SK-N-MC (cell line): ENCODE measurements around the gene KRT33B.

ENCODE experiments used
- EZH2 ChIP-seq: fragments of 200-600 bp; sonication (generic); IDR thresholded peaks from one replicate; pipeline ENCODE4 v1.6.1; 2017; ENCODE audit warnings: antibody characterized with exemption
- POLR2AphosphoS5 ChIP-seq: IDR thresholded peaks from 2 replicates; pipeline ENCODE4 v1.6.1; 2012; ENCODE audit warnings: mild to moderate bottlenecking, low read depth, low read length, borderline replicate concordance

- TF ChIP-seq EZH2 (no peak), POLR2AphosphoS5 (no peak)
Measured at GRCh38 chr17:41403404-41404023, 33.9 kb upstream of the KRT33B start.
